PC-9 (cell line): ENCODE measurements around the gene SGMS1. TPM values are rescaled to one million over a fixed set of nuclear protein-coding genes. Genes with fewer than 3 reads are reported as not detected.

Experiments
- BruUV-seq: library from RNA; stranded (reverse); fragments of 400-500 nt; replicated peaks from 2 replicates; lab custom pipeline; 2021; lab: Mats Ljungman, UMichigan
- CTCF ChIA-PET: fragments of 300-600 bp; sonication (Branson Sonifier 250); formaldehyde crosslinking; loops from one replicate; lab custom pipeline; 2022; ENCODE audit warnings: antibody characterized with exemption; lab: Charles Lee
- POLR2A ChIA-PET: fragments of 300-600 bp; sonication (Branson Sonifier 250); formaldehyde crosslinking; loops from one replicate; lab custom pipeline; 2022; ENCODE audit warnings: antibody characterized with exemption; ENCODE audit not compliant: unreplicated experiment; lab: Charles Lee
- DNase-seq, 2 experiments: peaks; one replicate each; pipeline versions ENCODE4 v3.0.0 to v3.0.0-alpha.2; 2015 to 2022; ENCODE audit warnings: mixed read lengths in 1 of 2
- H2AFZ ChIP-seq: fragments of 200-600 bp; sonication (generic); 2 replicates; pipeline ENCODE4 v1.8.1; 2017; ENCODE audit warnings: antibody characterized with exemption
- H3F3A ChIP-seq: fragments of 200-600 bp; sonication (generic); 2 replicates; pipeline ENCODE4 v1.8.1; 2017; ENCODE audit warnings: antibody characterized with exemption, mild to moderate bottlenecking, low read depth; ENCODE audit not compliant: insufficient read depth
- H3K27ac ChIP-seq: fragments of 200-600 bp; sonication (generic); 2 replicates; pipeline ENCODE4 v1.6.1; 2016; ENCODE audit warnings: mixed run types
- H3K27me3 ChIP-seq: fragments of 200-600 bp; sonication (generic); 2 replicates; pipeline ENCODE4 v1.6.1; 2016; ENCODE audit warnings: low read depth, mixed run types; ENCODE audit not compliant: insufficient read depth
- H3K36me3 ChIP-seq: fragments of 200-600 bp; sonication (generic); 2 replicates; pipeline ENCODE4 v1.6.1; 2016; ENCODE audit warnings: low read depth, mixed run types
- H3K4me1 ChIP-seq: fragments of 200-600 bp; sonication (generic); replicated peaks from 2 replicates; pipeline ENCODE4 v1.6.1; 2016; ENCODE audit warnings: mixed run types; ENCODE audit not compliant: insufficient read depth
- H3K4me2 ChIP-seq: fragments of 200-600 bp; sonication (generic); 2 replicates; pipeline ENCODE4 v1.6.1; 2017; ENCODE audit warnings: mixed run types
- H3K4me3 ChIP-seq: fragments of 200-600 bp; sonication (generic); 2 replicates; pipeline ENCODE4 v1.6.1; 2016; ENCODE audit warnings: mixed run types
- H3K79me2 ChIP-seq: fragments of 200-600 bp; sonication (generic); 2 replicates; pipeline ENCODE4 v1.6.1; 2017; ENCODE audit warnings: low read depth, mixed run types
- H3K9me2 ChIP-seq: fragments of 200-600 bp; sonication (generic); 2 replicates; pipeline ENCODE4 v1.8.1; 2017; ENCODE audit warnings: mild to moderate bottlenecking; ENCODE audit not compliant: insufficient read depth
- H3K9me3 ChIP-seq: fragments of 200-600 bp; sonication (generic); 2 replicates; pipeline ENCODE4 v1.8.1; 2016; ENCODE audit warnings: low read depth; ENCODE audit not compliant: insufficient read depth
- H4K20me1 ChIP-seq: fragments of 200-600 bp; sonication (generic); 2 replicates; pipeline ENCODE4 v1.8.1; 2017; ENCODE audit not compliant: insufficient read depth
- CTCF ChIP-seq: fragments of 200-600 bp; sonication (generic); conservative IDR thresholded peaks from 2 replicates; pipeline ENCODE4 v1.6.1; 2017; ENCODE audit warnings: mixed run types, antibody characterized with exemption, mild to moderate bottlenecking, moderate library complexity
- EZH2 ChIP-seq: fragments of 200-600 bp; sonication (generic); IDR thresholded peaks from 2 replicates; pipeline ENCODE4 v1.8.0; 2017; ENCODE audit warnings: antibody characterized with exemption, low read depth
- intact Hi-C: fragments of 100-400 bp; cut with micrococcal nuclease; formaldehyde crosslinking; loops from one replicate; pipeline ENCODE4 v1.10.0; 2022; ENCODE audit not compliant: unreplicated experiment
- total RNA-seq: library from RNA; stranded (reverse); gene quantifications from 2 replicates; pipeline ENCODE4 v1.2.3, GENCODE V29; 2021

Gene SGMS1
- total RNA-seq, 1 experiment from 2014 or later = 35.0 TPM

GRCh38 chr10:50350366-50350765 lies 273.4 kb downstream of the SGMS1 start:
- H3K27me3 ChIP-seq = no peaks in the 10 kb centered on the region
- no peaks in the 10 kb centered on the region for H3K4me1 ChIP-seq
- CTCF ChIA-PET = no interaction called here
- no peak overlapping the region for H2AFZ ChIP-seq
- H3K79me2 ChIP-seq = peaks cover 80% of the 10 kb centered on the region
- H3K4me3 ChIP-seq = no peak overlapping the region
- no peak overlapping the region for H3K4me2 ChIP-seq
- BruUV-seq = no TSS peak
- no peak for DNase-seq
- H4K20me1 ChIP-seq = peaks cover 25% of the 10 kb centered on the region; the same call in 1 of the 2 replicates
- H3K9me2 ChIP-seq = no peaks in the 10 kb centered on the region
- peaks cover 16% of the 10 kb centered on the region; the same call in 1 of the 2 replicates for H3K9me3 ChIP-seq
- H3K27ac ChIP-seq = no peak overlapping the region
- intact Hi-C loops = no loop called here
- no peaks in the 10 kb centered on the region; the same call in none of the 2 replicates for H3F3A ChIP-seq
- peaks cover 25% of the 10 kb centered on the region for H3K36me3 ChIP-seq
- POLR2A ChIA-PET = no interaction called here
- TF ChIP-seq EZH2 (no peak), CTCF (no peak)

- BruUV-seq = no TSS peak
- H3K4me3 ChIP-seq = no peak overlapping the region
- TF ChIP-seq EZH2 = no peak
- TF ChIP-seq CTCF = no peak
- no peaks in the 10 kb centered on the region for H3K9me2 ChIP-seq
- peaks cover 21% of the 10 kb centered on the region for H3K36me3 ChIP-seq
- H3F3A ChIP-seq = no peaks in the 10 kb centered on the region; the same call in none of the 2 replicates
- H2AFZ ChIP-seq = no peak overlapping the region
- H3K4me2 ChIP-seq = no peak overlapping the region
- H3K4me1 ChIP-seq = no peaks in the 10 kb centered on the region
- CTCF ChIA-PET = no interaction called here
- peaks cover 16% of the 10 kb centered on the region; the same call in 1 of the 2 replicates for H3K9me3 ChIP-seq
- intact Hi-C loops = no loop called here
- peaks cover 25% of the 10 kb centered on the region; the same call in 1 of the 2 replicates for H4K20me1 ChIP-seq
- POLR2A ChIA-PET = no interaction called here
- no peak for DNase-seq
- H3K27me3 ChIP-seq = no peaks in the 10 kb centered on the region
- H3K27ac ChIP-seq = no peak overlapping the region
- peaks cover 84% of the 10 kb centered on the region for H3K79me2 ChIP-seq
Observed at GRCh38 chr10:50349554-50349953, 274.2 kb downstream of the SGMS1 start.

DNA sequence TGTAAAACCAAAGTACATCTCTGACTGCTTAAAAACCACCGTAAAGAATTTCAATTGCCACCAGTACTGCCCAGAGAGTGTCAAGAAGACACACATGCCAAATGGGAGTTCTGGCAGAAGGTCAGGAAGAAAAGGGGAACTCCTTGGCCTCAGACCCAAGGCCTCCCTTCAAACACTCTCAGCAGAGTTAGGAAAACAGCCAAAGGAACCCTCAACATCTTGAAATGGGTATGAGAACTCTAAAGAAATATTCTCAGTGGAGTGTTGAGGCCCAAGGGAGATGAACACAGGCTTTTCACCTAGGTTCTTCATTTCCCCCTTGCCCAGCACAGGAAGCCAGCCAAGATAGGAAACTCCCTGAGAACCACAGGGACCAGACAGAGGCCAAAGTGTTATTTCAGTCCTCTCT lies 276.4 kb downstream of the SGMS1 start:
- ChIA-PET CTCF (no interaction called here), POLR2A (no interaction called here)
- H3K4me1 ChIP-seq = no peaks in the 10 kb centered on the region
- H4K20me1 ChIP-seq = peaks cover 33% of the 10 kb centered on the region
- BruUV-seq = no TSS peak
- no peak overlapping the region for H3K27ac ChIP-seq
- H3K4me3 ChIP-seq = no peak overlapping the region
- no peaks in the 10 kb centered on the region for H3K27me3 ChIP-seq
- H3K79me2 ChIP-seq = peaks cover 94% of the 10 kb centered on the region
- no peak overlapping the region for H3K4me2 ChIP-seq
- peaks cover 35% of the 10 kb centered on the region for H3K36me3 ChIP-seq
- no peak for DNase-seq
- intact Hi-C loops = no loop called here
- no peak for TF ChIP-seq CTCF
- H2AFZ ChIP-seq = no peak overlapping the region
- peaks cover 16% of the 10 kb centered on the region; the same call in 1 of the 2 replicates for H3K9me3 ChIP-seq
- H3K9me2 ChIP-seq = no peaks in the 10 kb centered on the region
- no peaks in the 10 kb centered on the region; the same call in none of the 2 replicates for H3F3A ChIP-seq
